Daoy (cell line): ENCODE data around the gene RALGPS1. TPM values are rescaled to one million over a fixed set of nuclear protein-coding genes. Genes with fewer than 3 reads are reported as not detected.

Source experiments
- DNase-seq: peaks from one replicate; pipeline ENCODE4 v3.0.0-alpha.2; 2015; ENCODE audit warnings: low read depth
- total RNA-seq: library from RNA; depleted of rRNA; stranded (reverse); fragments of >200 nt; shearing (Covaris generic); gene quantifications from 2 replicates; pipeline ENCODE4 v1.2.3, GENCODE V29; 2014; rRNA removed

Gene RALGPS1
- total RNA-seq, 1 experiment from 2014 or later: 4.9 TPM

- DNase-seq: no peak
Measured at GRCh38 chr9:127252410-127253318, 338.1 kb downstream of the RALGPS1 start.

GRCh38 chr9:127253446-127253845 is 338.9 kb downstream of the RALGPS1 start:
- no peak for DNase-seq

- DNase-seq: no peak
Measured at GRCh38 chr9:127255692-127256091, 341.1 kb downstream of the RALGPS1 start.

- DNase-seq: no peak
Measured at GRCh38 chr9:127256324-127256723, 341.7 kb downstream of the RALGPS1 start.

- DNase-seq: no peak
Measured at GRCh38 chr9:127258606-127259471, 344.3 kb downstream of the RALGPS1 start.

GRCh38 chr9:127262602-127263001 is 348.0 kb downstream of the RALGPS1 start:
- no peak for DNase-seq

GRCh38 chr9:127263237-127263636 is 348.7 kb downstream of the RALGPS1 start:
- no peak for DNase-seq

- DNase-seq: no peak
Measured at GRCh38 chr9:127263664-127264063, 349.1 kb downstream of the RALGPS1 start.

- no peak for DNase-seq
Measured at GRCh38 chr9:127264462-127265219, 350.1 kb downstream of the RALGPS1 start, which contains the start of gene GARNL3. GARNL3 (plus strand) TSS chr9:127264774; CDS start chr9:127264878, 104 bp downstream.

GRCh38 chr9:127267793-127268525 is 353.4 kb downstream of the RALGPS1 start:
- no peak for DNase-seq

GRCh38 chr9:127269449-127269848 is 354.9 kb downstream of the RALGPS1 start:
- DNase-seq: no peak

Other genes starting within 250 kb of the RALGPS1 start
- gene ZBTB43, start 109.7 kb upstream of the RALGPS1 start, total RNA-seq: 8.0 and 8.7 TPM in 2 replicates
- 4.7 and 5.5 TPM in 2 replicates for gene ZBTB34, start 54.1 kb upstream of the RALGPS1 start, total RNA-seq
- 12.4 and 18.6 TPM in 2 replicates for gene ANGPTL2, start 207.9 kb downstream of the RALGPS1 start, total RNA-seq